Fibroblast of lung (primary cell): ENCODE measurements around the gene CELF5. TPM values are rescaled to one million over a fixed set of nuclear protein-coding genes. Genes with fewer than 3 reads are reported as not detected.

Experiments used
- DNase-seq, 2 donors: peaks; one replicate each; pipeline versions ENCODE4 v3.0.0 to v3.0.0-alpha.2; 2010; ENCODE audit warnings: low read depth in 2 of 2
- H2AFZ ChIP-seq: 2 replicates; pipeline ENCODE4 v1.5.1; 2012; ENCODE audit warnings: low read length, control low read depth, inconsistent platforms
- H3K27ac ChIP-seq: 2 replicates; pipeline ENCODE4 v1.5.1; 2011; ENCODE audit warnings: low read length, control low read depth; ENCODE audit not compliant: insufficient read depth
- H3K27me3 ChIP-seq: 2 replicates; pipeline ENCODE4 v1.5.1; 2011; ENCODE audit warnings: mild to moderate bottlenecking, low read length; ENCODE audit not compliant: control insufficient read depth, insufficient read depth
- H3K36me3 ChIP-seq: 2 replicates; pipeline ENCODE4 v1.5.1; 2011; ENCODE audit warnings: low read length; ENCODE audit not compliant: control insufficient read depth, insufficient read depth
- H3K4me1 ChIP-seq: 2 replicates; pipeline ENCODE4 v1.5.1; 2011; ENCODE audit warnings: low read length; ENCODE audit not compliant: control insufficient read depth, insufficient read depth; ENCODE audit errors: extremely low read depth
- H3K4me2 ChIP-seq: 2 replicates; pipeline ENCODE4 v1.5.1; 2011; ENCODE audit warnings: low read length, control low read depth; ENCODE audit not compliant: insufficient read depth; ENCODE audit errors: extremely low read depth
- H3K4me3 ChIP-seq, 4 experiments: fragments of 200-600 bp in 1 of 4; sonication (generic) in 1 of 4; replicated peaks in 1 of 4; 2 replicates each; pipeline ENCODE4 v1.5.1; 2011 to 2016; ENCODE audit warnings: low read length in 4 of 4, low read depth in 3 of 4, mild to moderate bottlenecking in 3 of 4, control low read depth in 2 of 4, inconsistent platforms in 1 of 4, mixed read lengths in 1 of 4; ENCODE audit not compliant: insufficient read depth in 1 of 4; ENCODE audit errors: control extremely low read depth in 1 of 4
- H3K79me2 ChIP-seq: 2 replicates; pipeline ENCODE4 v1.5.1; 2012; ENCODE audit warnings: mild to moderate bottlenecking, low read length, inconsistent platforms; ENCODE audit not compliant: control insufficient read depth, insufficient read depth
- H3K9ac ChIP-seq: 2 replicates; pipeline ENCODE4 v1.5.1; 2011; ENCODE audit warnings: mild to moderate bottlenecking, low read length, control low read depth; ENCODE audit not compliant: insufficient read depth
- H3K9me3 ChIP-seq: 2 replicates; pipeline ENCODE4 v1.5.1; 2012; ENCODE audit warnings: low read depth, low read length; ENCODE audit not compliant: control insufficient read depth, insufficient read depth
- H4K20me1 ChIP-seq: 2 replicates; pipeline ENCODE4 v1.5.1; 2011; ENCODE audit warnings: low read length; ENCODE audit not compliant: control insufficient read depth, insufficient read depth; ENCODE audit errors: extremely low read depth
- CTCF ChIP-seq, 2 donors: IDR thresholded peaks in 1 of 2; conservative IDR thresholded peaks in 1 of 2; 1 replicate in 1 of 2; 2 replicates in 1 of 2; pipeline ENCODE4 v1.5.1; 2011 to 2012; ENCODE audit warnings: low read length in 2 of 2, control low read depth in 1 of 2, inconsistent platforms in 1 of 2, low read depth in 1 of 2, mild to moderate bottlenecking in 1 of 2
- EZH2 ChIP-seq: IDR thresholded peaks from 2 replicates; pipeline ENCODE4 v1.5.1; 2012; ENCODE audit warnings: low read length, control low read depth, mild to moderate bottlenecking; ENCODE audit errors: missing control alignments
- polyA plus RNA-seq, 2 donors: library from polyadenylated mRNA; depleted of rRNA in 1 of 2; stranded (reverse) in 1 of 2; unstranded in 1 of 2; fragments of >200 nt; gene quantifications; 2 replicates each; pipeline ENCODE4 v1.2.1, GENCODE V29; 2011 to 2012; ENCODE audit warnings: missing spikeins in 1 of 2
- total RNA-seq: library from RNA; depleted of rRNA; stranded (reverse); fragments of >200 nt; gene quantifications from 2 replicates; pipeline ENCODE4 v1.2.1, GENCODE V29; 2014

The CELF5 gene
- total and polyA plus RNA-seq, 2 donors (not counting 1 experiment from before 2014, with no cell fraction given), result under 0.01 TPM; not detected in 1

GRCh38 chr19:3278294-3278693 is 53.8 kb downstream of the CELF5 start:
- H3K9ac ChIP-seq, result no peak overlapping the region
- peaks cover 2% of the 10 kb centered on the region for H3K4me1 ChIP-seq
- no peaks in the 10 kb centered on the region for H4K20me1 ChIP-seq
- DNase-seq, result no peak
- no peaks in the 10 kb centered on the region for H3K36me3 ChIP-seq
- peaks cover 15% of the 10 kb centered on the region for H3K27me3 ChIP-seq
- no peak overlapping the region for H3K4me3 ChIP-seq
- TF ChIP-seq CTCF (conservative IDR thresholded peaks at IDR 0.05 in 1 of 2, IDR thresholded peaks at IDR 0.05 in 1 of 2; ENCODE audit: low read depth in 1 of 2, low read length in 2 of 2), result no peak
- TF ChIP-seq EZH2, result no peak
- H2AFZ ChIP-seq, result no peak overlapping the region
- no peaks in the 10 kb centered on the region for H3K79me2 ChIP-seq
- no peak overlapping the region for H3K4me2 ChIP-seq
- H3K27ac ChIP-seq, result no peak overlapping the region
- H3K9me3 ChIP-seq, result no peaks in the 10 kb centered on the region

DNA sequence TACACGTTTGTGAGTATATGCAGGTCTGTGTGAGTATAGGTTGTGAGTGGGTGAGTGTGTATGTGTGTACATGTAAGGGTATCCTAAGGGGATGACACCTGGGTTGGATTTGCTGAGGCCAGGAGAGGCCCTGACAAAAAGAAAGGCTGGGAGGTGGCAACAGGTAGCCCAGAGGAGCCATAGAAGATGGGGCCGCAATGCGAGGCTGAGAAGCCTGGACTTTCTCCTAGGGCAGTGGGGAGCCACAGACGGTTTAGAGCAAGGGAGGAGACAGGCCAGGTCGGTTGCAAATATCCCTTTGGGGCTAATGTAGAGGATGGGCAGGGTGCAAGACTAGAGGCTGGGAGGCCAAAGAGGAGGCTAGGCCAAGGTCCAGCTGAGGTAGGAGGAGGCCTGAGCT is 54.3 kb downstream of the CELF5 start:
- Histone ChIP-seq H2AFZ (no peak overlapping the region), H3K27ac (no peak overlapping the region), H3K9ac (no peak overlapping the region), H3K9me3 (no peaks in the 10 kb centered on the region), H3K36me3 (no peaks in the 10 kb centered on the region), H3K4me3 (no peak overlapping the region), H3K4me1 (peaks cover 2% of the 10 kb centered on the region), H3K79me2 (no peaks in the 10 kb centered on the region), H3K27me3 (peaks cover 15% of the 10 kb centered on the region), H4K20me1 (no peaks in the 10 kb centered on the region), H3K4me2 (no peak overlapping the region)
- DNase-seq, result no peak
- TF ChIP-seq CTCF (conservative IDR thresholded peaks at IDR 0.05 in 1 of 2, IDR thresholded peaks at IDR 0.05 in 1 of 2; ENCODE audit: low read depth in 1 of 2, low read length in 2 of 2) (no peak), EZH2 (no peak)

DNA sequence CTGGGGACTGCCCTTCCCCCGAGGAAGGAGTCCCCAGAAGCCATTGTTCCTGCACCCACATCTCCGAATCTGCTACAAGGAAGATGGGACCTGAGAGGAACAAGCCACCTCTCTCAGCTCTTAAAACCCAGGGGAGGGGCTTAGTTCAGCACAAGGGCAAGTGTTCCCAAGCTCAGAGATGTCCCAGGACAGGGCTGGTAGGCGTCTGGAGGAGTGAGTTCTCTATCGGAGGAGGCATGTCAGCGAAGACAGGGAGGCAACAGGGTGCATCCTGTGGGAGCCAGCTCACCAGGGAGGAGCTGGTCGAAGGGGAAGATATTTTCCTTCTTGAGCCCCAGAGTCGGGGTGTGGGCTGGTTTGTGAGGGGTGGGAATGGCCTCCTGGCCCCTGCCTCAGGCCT is 54.8 kb downstream of the CELF5 start:
- DNase-seq, result no peak
- TF ChIP-seq CTCF (conservative IDR thresholded peaks at IDR 0.05 in 1 of 2, IDR thresholded peaks at IDR 0.05 in 1 of 2; ENCODE audit: low read depth in 1 of 2, low read length in 2 of 2), result no peak
- no peak for TF ChIP-seq EZH2
- Histone ChIP-seq H3K79me2 (no peaks in the 10 kb centered on the region), H2AFZ (no peak overlapping the region), H3K27ac (no peak overlapping the region), H3K27me3 (peaks cover 19% of the 10 kb centered on the region), H3K4me2 (no peak overlapping the region), H3K4me1 (peaks cover 2% of the 10 kb centered on the region), H3K4me3 (no peak overlapping the region), H3K36me3 (no peaks in the 10 kb centered on the region), H3K9me3 (no peaks in the 10 kb centered on the region), H4K20me1 (no peaks in the 10 kb centered on the region), H3K9ac (no peak overlapping the region)
